NCI-H1417 (cell line): Measurements from ENCODE around the gene MATN4.
"Not testable (repeated sequence)": the region's sequence is repeated elsewhere in the genome, so short reads cannot be mapped to it uniquely, and the experiment has no call there.

ENCODE experiments used
- DNase-seq, 3 experiments: peaks; one replicate each; lab custom pipeline; 2025; lab: John Stamatoyannopoulos, UW

The MATN4 gene

DNA sequence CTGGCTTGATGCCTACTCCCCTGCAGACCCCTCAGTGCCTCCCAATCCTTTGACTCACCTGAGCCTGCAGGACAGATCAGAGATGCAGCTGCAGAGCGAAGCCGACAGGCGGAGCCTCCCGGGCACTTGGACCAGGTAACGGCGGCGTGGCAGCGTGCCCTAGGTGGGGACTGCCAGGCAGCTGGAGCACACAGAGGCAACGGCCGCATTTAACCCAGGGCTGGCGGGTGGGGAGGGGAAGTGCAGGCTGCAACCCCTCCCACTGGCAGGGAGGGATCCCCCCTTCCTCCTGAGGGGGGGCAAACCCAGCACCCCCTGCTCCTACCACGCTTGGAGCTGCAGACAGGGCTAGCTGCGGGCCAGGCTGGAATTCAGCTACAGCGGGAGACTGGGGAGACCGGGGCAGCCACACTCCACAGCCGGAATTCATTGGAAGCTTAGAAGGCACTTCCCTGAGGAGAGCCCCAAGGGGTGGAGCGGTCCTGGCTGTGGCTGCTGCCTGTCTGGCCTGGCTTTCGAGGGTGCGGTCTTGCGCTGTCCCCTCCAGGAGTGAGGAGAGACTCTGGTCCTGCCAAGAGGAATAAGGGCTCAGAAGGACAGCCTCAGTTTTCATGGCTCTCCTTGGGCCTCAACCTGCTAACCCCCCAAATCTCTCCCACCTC is at the start of gene MATN4:
Gene MATN4, minus strand, starts transcription at position 183 of the 662 bp plus-strand sequence. CDS start 2,717 bp downstream, outside the sequence.
- no peak for DNase-seq

- DNase-seq = no peak
Observed at GRCh38 chr20:45355209-45356084, 47.3 kb upstream of the MATN4 start.

DNA sequence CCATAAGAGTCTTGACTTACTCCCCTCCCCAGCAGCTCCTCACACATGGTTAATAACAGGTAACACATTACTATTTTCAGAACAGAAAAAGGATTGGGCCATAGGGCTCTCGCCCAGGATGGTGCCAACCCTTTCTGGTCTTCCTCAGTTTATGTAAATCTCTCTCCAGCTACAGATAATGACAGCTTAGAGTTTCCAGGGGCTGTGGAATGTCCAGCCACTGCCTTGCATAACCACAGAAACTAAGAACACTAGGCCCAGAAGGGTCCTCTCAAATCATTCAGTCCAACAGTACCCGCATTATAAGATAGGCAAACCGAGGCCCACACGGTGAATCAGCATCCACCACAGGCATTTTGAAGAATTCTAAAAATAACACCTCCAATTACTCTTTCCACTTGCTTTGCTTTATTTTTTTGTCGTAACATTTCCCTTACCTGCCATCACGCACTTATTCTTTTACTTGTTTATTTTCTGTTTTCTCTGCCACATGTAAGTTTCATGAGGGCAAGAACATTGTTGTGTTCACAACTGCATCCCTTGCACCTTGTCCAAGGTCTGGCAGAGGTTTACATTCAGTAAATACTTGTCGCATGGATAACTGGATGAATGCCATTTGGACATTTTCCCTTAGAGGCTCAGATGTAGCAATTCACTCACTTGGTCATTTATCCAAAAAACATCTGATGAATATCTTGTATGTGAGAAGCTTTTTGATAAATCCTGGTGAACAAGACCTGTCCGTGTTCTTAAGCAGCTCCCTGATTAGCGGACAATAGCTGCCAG is 46.5 kb upstream of the MATN4 start:
- no peak for DNase-seq

DNA sequence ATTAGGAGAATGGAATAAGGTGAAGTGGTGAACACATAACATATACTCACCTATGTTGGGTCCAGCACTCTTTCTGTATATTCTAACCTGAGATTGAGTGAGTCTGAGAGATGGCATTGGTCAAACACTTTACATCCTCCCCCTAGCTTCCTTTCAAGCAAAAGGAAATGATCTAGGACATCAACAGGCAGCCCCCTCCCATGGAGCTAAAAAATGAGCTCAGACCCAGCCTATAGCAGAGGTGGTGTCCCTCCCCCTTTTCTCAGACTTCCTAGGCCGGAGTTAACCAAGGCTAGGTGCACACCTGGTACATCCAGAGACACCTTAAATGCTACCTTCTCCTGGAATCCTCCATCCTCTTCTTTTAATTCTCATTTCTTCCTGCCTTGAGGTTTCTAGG is 45.6 kb upstream of the MATN4 start:
- no peak for DNase-seq

DNA sequence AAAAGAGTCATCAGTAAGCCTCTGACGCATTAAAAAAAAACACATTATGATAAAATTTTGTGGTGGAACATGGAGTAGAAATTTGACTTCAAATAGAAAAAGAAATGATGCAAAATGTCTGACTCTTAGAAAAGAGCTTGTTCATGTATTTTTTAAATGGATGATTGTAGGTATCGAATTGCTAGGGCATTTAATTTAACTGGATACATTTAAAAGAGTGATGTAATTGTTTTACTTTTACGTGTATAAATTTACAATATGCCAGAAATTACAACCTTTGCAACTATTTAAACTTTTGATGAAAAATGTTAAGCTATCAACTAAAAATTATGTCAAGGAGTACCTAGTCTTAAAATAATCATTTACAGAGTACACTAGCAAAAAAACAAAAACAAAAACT is 44.6 kb upstream of the MATN4 start:
- no peak for DNase-seq

DNA sequence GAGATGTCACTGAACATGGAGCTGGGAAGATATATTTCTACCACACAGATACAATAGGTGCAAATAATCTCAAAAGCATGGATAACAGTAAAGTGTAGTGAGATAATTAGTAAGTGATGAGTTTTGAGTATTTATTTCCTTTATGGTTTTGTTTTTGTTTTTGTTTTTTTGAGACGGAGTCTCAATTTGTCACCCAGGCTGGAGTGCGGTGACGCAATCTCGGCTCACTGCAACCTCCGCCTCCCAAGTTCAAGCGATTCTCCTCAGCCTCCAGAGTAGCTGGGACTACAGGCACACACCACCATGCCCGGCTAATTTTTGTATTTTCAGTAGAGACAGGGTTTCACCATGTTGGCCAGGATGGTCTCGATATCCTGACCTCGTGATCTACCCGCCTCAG is 42.7 kb upstream of the MATN4 start:
- not testable (repeated sequence) for DNase-seq

- no peak for DNase-seq
Observed at GRCh38 chr20:45350217-45350616, 42.1 kb upstream of the MATN4 start.

DNA sequence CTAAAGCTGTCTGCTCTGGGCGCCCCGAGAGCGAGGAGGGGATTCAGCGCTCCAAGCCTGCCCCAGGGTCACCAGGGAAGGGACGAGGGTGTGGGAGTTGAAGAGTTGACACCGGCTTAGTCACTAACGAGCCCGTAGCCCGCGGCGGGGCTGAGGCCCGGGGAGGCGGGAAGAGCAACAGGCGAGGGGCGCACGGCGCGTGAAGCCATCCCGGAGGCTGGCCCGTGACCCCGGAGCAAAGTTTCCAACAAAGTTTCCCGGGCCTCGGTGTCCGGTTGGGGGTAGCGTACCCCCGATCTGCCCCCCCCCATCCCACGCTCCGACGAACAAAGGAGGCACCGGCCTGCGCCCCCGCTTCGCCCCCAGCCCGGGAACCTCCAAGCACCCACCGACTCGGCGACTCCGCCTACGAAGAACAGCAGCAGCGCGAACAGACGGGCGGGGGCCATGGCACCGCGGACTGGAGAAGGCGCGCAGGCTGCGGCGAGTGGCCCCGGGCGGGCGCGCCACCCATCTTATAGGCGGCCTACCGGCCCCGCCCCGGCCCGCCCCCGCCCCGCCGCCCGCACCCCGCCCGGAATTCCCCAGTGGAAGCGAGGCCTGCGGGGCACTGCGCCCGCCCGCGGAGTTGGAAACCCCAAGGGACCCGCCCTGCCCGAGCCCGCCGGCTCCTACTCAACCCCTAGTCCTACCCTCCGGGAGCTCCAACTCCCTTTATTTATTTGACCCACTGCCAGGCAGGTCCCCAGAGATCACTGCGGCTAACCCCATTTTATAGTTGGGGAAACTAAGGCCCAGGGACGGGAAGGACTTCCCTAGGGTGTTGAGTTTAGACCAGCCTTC is 40.1 kb upstream of the MATN4 start, which contains the start of gene SDC4:
Gene SDC4, minus strand, starts transcription at position 489 of the 843 bp plus-strand sequence. Its CDS starts 40 bp downstream, at position 449.
- peak in 2 of 3 experiments; percentile 64 to 69 for DNase-seq

DNA sequence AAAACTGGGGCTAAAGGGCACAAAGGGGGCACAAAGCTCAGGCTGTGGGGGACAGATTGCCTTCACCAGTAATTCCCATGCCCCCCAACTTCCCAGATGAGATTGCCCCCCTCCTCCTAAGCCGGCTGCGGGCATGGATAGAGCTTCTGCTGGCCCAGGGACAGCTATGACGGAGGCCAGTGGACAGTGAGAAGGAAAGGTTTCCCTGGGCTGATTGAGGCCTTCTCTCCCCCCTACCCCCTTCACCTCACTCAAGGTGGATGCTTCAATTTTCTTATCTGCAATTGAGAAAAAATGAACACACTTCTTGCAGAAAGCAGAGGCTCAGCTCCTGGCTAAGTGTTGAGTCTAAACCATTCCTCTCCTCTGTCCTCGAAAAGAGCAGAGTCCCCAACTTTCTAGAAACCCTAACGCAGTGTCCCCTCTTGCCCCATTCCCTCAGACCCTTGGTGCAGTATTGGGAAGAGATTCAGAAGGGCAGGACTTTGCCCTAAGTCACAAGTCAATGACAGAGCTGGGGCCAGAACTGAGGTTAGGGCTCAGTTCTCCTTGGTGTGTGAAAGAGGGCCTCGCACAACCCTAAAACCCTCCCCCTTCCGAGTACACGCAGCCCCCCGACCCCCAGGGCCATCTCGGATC is 39.3 kb upstream of the MATN4 start:
- no peak for DNase-seq

DNA sequence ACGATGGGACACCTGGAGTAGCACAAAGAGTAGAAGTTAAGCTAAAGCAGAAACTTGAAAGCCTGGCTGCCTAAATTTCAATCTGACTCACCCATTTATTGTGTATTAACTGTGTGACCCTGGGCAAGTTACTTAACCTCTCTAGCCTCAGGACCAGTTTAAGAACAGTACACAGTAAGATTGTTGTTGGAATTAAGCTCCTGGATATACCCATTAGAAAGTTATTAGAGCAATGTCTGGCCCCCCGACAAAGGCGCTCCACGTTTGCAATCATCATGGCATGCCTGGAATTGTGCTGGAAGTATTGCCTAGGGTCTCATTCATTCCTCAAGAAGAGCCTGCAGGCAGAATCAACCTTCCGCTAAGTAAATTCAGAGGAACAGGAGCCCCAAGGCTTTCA is 38.8 kb upstream of the MATN4 start:
- no peak for DNase-seq

GRCh38 chr20:45346291-45346718 is 38.2 kb upstream of the MATN4 start:
- peak in 1 of 3 experiments; percentile 23 for DNase-seq

DNA sequence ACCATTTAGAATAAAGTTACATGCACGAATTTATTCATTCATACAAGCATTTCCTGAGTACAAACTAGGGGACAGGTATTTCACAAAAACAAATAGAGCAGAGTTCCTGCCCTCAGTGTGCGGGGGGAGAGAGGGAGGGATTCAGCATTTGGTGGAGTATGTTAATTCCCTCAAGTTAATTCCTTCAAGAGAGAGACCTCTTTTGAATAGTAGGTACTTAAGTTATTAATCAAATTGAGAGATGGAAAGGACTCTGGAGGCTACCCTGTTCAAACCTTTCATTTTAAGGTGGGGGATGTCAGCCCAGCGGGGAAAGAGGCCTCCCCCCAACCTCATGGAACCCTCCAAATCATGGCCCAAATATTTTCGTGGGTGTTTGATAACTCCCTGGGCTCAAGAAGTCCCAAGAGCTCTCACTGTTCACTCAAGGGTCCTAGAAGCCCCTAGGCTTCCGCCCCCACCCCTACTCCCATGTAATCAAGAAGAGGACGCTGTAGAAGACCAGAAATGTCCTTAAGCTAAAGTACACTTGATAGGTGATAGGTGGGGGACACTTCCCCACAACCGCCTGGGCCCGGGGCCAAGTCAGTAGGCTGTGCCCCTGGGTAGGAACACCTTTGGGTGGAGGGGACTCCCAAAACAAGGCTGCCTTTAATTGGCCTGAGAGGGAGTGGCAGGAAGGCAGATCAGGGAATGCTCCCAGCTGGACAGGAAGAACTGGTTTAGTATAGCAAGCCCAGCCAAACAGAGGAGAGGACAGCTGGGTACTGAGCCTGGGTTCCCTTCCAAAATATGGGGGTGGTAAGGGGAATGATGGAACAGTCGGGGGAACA is 37.2 kb upstream of the MATN4 start:
- DNase-seq = peak in 1 of 3 experiments; percentile 45

DNA sequence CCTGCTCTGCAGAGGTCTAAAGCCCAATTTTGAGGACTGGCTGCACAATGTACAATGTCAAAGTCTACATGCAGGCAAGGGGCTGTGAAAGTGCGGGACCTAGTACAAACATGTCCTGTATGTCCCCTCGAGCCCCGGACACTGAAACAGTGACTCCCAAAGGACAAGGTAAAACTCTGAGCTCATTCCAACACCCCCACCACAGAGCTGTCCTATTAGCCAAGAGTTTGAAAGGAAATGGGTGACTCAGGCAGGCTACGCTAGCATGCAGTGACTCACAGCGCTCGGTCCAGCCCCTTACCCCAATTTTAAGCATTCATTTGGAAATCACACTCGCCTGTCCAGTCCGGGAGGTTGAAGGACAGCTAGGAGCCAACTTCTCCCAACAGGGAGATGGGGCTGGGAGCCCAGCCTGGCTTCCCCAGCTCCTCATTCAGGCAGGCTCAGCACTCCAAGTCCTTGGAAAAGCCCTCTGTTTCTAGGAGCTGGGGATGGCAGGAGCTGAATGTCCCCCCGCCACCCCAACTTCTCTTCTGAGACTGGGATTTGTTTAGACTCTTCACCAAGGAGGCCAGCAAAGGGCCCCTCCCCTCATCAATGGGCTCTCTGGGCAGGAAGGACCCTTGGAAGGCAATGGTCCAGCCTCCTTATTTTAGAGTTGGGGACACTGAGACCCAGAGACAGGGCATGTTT is 36.2 kb upstream of the MATN4 start:
- DNase-seq = no peak

- DNase-seq = peak in 2 of 3 experiments; percentile 87 to 91
Observed at GRCh38 chr20:45343532-45344167, 35.6 kb upstream of the MATN4 start.

DNA sequence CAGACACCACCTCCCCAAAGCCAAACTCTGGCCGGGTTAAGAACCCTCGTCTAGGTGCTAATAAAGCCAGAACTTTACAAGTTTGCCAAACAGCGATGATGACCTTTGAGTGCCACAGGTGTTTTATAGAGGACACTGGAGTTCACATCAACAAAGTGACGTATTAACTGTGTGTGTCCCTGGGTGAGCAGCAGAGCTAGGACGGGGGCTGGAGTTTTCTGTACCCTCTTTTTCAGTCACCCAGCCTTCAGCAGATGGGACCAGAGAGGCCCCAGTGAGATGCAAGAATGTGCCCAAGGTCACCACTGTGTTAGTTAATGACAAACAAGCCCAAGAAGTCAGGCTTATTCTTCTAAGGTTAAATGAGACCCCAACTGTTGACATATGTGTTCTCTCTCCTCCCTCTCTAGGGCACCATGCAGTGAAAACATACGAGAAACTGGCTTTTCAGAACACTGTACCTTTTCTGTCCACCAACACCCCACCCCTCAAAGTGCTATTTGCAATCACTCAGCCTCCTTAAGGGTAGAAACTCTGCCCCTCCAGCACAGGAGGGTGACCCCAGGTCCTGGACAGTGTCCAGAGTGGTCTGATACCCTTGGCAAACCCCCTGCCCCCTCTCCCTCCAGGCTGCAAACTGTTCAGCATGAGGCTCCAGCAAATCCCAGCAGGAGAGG is 34.9 kb upstream of the MATN4 start:
- DNase-seq = peak in 2 of 3 experiments; percentile 44 to 83

GRCh38 chr20:45341939-45342854 is 34.1 kb upstream of the MATN4 start:
- DNase-seq = peak in 2 of 3 experiments; percentile 68 to 84

DNA sequence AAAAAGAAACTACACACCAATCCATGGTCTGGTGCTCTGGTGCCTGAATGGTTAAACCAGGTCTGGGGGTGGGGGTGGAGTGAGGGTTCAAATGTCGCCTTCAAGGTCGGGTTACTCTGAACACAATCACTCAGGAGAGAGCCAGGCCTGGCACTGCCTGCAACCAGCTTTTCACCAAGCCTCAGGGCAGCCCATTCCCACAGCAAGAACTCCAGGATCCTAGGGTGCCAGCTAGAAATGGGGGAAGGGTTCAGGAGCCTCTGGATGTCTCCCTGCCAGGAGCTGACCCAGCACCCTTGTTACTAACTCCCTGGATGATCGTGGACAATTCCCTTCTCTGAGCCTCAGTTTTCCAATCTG is 33.5 kb upstream of the MATN4 start:
- DNase-seq = peak in 1 of 3 experiments; percentile 47
